Central memory CD4-positive, alpha-beta T cell (primary cell): ENCODE results near the gene URI1.

Experiments
- DNase-seq: peaks from one replicate; pipeline ENCODE4 v3.0.0; 2022

URI1 gene

DNA sequence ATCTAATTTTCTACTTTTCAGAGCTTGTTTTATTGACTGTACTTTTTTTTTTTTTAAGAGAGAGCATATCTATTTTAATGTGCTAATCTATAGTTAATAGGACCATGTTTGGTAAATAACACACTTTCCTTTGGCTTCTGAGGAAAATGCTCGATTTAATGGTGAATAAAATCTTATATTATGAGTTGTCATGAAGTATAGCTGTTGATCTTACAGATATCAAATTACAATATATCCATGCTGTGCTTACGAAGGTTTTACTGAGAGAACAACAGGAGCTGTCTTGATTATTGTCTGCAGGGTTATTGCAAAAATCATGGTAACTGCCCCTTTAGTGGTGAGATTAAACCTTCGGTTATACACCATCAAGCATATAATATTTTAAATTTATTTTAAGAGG is 29.6 kb downstream of the URI1 start:
- no peak for DNase-seq

DNA sequence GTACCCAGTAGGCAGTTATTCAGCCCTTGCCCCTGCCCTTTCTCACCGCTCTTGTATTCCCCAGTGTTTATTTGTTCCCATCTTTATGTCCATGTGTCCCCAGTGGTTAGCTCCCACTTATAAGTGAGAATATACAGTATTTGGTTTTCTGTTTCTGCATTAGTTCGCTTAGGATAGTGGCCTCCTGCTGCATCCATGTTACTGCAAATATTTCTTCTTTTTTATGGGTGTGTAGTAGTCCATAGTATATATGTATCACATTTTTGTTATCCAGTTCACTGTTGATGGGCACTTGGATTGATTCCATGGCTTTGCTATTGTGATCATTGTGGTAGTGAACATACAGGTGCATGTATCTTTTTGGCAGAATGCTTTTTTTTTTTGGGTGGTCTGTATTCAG is 32.7 kb downstream of the URI1 start:
- DNase-seq = no peak

DNA sequence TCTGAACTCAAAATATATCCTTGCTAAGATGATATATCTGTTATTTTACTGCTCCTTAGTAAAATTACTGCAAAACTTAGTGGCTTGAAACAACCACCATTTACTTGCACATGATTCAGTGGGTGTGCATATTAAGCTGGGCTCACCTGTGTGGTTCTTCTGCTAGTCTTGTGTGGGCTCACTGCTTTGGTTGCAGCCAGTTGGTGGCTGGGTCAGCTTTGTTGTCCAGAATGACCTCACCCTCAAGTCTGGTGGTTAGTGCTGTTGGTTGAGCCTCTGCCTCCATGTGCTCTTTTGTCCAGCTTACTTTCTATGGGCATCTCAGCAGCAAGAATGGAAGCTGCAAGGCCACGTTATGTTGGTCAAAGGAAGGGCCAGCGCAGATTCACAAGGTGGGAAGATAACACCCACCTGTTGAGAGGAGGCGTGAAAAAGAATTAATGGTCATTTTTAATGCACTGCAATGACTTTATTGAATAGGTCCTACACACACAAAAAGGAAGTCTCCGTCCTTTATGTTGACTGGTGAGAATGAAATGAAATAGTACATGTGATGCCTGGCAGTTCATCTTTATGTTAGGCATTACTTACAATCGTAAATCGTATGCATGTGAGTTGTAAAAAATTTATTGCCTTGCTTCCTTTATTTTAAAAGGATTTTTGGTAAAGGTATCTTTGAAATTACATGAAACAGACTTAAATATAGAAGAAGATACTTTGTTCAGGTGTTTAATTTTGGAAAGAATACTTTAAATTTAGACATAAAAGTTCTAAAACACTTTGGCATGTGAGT is 34.3 kb downstream of the URI1 start:
- DNase-seq = no peak

DNA sequence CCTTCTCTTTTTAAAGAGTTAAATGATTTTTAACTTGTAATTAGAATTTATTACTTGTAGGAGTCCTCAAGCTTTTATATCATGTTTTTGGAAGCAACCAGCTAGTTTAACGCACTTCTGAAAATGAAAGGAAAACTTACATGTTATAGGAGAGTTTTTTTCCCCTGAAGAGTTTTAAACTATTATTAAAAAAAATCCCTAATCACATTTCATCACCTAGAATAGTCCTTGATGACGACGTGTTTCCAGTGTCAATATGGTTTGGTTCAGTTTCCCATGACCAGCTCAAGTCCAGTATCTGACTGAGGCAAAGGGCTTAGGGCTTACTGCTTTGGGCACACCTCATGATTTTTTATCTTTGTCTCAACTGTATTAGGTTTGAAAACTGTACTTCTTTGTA is 36.0 kb downstream of the URI1 start:
- DNase-seq = no peak

DNA sequence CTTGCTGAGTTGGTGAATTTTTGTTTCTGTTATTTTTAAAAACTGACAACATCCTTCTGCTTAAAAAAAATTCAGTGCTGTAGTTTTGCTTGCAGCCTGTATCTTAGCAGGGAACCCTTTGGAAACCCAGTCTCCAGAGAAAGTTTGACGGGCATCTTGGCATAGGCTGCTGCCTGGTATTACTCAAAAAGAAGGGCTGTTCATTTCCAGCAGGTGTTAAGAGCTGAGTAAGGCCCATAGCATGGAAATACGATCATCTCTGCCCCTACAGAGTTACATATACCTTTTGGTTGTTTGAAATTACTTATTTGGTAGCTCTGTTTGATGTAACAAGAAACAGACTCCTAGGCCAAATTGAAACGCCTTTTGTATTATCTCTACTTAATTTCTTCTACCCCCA is 41.5 kb downstream of the URI1 start:
- DNase-seq = no peak

DNA sequence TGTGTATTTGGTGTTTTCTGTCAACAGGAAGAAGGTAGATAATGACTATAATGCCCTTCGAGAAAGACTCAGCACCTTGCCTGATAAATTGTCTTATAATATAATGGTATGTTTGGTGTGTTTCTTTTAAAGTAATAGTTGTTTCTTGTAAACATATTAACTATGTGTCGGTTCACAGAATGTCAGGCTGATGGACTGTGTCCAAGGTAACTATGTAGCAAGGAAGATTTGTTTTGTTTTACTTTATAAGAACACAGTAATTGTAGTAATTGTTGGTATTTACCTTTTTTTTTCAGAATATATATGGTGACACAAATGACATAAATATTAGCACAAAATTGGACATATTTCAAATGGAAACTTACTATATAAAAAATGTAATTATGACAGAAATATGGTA is 43.2 kb downstream of the URI1 start:
- DNase-seq = no peak

DNA sequence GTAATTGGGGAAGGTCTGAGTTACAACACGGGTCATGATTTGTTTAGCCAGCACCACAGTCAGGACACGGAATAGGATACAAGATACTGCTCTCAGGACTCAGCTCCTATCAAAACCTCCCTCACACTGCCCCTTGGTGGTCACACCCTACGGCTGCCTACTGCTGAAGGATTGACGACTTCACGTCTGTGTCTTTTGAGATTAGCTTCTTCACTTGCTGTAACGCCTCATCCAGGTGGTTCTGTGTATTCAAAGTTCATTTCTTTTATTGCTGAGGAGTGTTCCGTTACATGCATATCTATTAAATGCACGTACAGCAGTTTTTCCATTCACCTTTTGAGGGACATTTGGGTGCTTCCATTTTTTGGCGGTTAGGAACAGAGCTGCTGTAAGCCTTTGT is 46.3 kb downstream of the URI1 start:
- DNase-seq = no peak

DNA sequence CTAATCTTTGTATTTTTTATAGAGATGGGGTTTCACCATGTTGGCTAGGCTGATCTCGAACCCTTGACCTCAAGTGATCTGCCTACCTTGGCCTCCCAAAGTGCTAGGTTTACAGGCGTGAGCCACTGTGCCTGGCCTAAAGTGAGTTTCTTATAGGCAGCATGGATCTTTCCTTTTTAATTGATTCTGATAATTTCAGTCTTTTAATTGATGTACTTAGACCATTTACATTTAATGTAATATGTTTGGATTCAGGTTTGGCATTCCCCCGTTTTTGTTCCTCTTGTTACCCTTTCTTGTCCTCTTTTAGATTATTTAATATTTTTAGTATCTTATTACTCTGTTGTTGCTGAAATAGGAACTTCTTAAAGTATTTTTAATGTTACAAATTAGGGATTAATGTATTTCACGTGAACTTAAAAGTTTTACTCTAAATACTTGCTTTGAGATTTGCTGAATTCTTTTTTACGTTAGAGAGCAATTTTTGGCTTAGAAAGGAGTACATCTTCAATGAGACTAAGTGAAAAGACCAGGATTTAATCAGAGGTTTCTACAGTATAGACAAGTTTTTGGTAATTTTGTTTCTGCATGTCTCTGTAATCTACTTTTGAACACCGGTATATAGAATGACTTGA is 50.3 kb downstream of the URI1 start:
- DNase-seq = no peak

DNA sequence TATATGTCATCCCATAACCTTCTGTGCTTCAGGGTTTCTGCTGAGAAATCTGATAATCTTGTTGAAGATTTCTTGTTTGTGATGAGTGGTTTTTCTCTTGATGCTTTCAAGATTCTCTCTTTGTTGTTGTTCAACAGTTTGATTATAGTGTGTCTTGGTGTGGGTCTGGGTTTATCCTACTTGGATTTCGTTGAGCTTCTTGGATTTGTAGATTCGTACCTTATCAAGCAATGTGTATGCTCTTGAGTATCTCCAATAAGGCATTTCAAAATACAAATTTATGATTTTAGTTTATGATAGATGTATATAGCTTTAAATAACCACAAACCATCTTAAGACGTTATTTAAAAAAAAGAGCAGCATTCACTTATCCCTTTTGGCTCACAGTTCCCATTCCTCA is 57.5 kb downstream of the URI1 start:
- DNase-seq = no peak

DNA sequence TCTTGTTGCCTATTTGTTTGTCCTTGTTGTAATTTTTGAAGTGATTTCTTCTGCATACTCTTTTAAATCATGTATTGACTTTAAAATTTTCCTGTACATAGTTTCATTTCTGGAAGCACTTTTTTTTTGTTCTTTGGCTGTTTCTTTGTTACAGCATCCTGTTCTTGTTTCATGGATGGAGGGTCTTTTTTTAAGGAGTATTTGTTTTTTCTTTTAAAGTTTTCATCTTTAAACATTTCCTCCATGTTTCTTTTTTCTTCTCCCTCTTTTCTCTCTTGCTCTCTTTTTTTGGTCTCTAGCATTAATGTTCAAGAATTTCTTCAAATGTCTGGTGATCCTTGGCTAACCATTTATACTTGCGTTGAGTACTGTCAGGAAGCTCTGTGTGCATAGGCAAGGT is 58.8 kb downstream of the URI1 start:
- DNase-seq = no peak

DNA sequence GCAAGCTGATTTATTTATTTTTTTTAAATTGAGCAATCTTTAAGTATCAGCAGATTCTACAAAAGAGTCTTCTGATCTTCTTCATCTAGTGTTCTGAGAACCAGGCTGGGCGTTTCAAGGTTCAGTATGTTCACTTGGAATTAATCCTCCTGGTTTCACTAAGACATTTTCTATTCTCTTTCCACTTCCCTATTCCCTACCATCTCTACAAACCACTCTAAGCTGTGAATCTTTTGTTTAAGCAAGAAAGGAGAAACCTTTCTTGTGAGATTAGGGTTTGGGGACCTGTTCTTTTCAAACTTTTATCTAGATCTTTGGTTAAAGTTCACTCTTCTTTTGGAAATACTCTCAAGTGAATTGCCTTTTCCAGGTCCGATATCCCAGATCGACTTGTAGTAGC is 59.3 kb downstream of the URI1 start:
- DNase-seq = no peak

DNA sequence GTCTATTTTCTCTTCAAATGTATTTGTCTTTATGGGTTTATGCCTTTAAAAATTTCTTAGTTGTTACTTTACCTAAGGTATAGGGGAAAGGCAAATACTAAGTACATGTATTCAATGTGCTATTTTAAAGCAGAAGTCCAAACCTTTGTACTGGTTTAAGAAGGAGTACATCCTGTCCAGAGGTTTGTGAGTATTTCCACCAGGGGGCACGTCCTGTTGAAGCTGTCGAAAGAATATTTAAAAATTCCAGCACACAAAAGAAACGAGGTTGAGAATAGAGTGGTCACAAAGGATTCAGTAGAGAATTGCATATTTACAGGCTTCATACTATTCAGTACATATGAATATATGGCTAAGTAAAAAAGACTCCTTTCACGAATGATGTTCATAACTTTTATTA is 59.8 kb downstream of the URI1 start:
- no peak for DNase-seq

DNA sequence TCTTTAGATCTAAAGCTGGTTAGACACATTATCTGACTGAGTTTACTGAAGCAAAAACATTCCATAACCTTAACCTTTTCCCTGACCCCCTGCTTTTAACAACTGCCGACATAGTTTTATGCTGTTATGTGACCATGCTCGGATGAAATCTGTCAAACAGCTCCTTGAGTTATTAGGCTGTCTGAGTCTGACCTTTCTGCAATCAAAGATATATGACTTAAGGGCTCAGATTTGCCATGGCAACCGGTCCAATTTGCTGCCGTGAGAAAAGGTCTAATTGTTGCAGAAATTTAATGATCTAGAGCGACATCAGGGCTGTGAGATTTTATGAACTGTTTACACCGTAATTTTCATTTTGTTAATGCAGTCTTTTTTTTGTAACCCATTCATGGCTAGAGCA is 61.8 kb downstream of the URI1 start:
- no peak for DNase-seq

DNA sequence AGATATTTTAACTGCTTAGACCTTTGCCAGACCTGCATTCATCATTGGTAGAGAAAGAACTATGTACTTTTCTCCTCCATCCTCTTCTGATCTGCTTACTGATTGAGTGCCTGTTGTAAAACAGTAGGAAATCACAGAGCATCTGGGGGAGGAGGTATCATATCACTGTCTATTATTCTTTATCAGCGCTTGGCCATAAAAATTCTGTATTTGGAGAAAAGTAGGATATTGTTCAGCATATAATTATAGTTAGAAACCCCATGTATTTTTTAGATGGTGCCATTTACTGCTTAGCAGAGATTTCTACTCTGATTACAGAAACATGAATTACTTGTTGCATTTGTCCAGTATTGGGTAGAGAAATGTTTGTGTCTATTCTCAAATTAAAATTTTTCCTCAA is 62.4 kb downstream of the URI1 start:
- no peak for DNase-seq

DNA sequence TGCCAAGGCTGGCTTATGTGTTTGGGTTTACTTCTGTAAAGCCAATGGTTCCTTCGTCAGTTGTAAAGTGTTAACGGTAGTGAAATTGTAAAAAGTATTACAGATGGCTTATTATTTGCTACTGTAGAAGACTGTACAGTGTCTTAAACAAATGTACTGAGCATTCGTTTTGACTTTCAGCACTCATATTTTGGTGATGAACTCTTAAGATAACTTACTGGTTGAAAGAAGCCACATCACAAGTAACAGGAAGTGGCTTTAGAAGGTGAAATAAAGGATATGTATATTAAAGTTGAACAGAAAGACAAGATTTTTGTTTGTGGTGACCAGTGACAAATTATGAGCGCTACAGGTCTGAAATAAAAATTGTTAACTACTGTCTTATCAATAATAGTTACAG is 64.2 kb downstream of the URI1 start:
- no peak for DNase-seq

DNA sequence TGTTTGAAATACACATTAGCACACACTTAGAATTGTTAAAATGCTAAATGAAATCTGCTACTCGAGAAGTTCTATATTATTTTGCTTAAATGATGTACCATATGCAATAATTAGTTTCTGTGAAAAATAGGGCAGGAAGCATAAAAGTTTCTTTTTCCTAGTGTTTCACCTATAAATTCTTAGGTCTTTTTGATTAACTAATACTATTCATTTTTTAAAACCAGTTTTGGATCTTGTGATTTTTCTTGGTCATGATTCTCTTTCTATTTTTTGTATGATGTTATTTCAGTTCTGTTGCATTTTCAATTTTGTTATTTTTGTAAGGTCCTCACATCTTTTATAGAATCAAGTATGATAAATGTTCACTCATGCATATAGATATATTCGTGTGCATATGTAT is 66.1 kb downstream of the URI1 start:
- DNase-seq = no peak

DNA sequence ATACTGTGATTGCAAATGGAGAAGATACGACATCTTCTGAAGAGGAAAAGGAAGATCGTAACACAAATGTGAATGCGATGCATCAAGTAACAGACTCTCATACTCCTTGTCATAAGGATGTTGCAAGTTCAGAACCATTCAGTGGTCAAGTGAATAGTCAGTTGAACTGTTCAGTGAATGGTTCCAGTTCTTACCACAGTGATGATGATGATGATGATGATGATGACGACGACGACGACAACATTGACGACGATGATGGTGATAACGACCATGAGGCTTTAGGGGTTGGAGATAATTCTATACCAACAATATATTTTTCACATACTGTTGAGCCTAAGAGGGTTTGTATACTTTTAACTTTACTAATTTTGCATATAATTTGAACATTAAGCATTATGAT is 67.0 kb downstream of the URI1 start:
- DNase-seq = no peak

DNA sequence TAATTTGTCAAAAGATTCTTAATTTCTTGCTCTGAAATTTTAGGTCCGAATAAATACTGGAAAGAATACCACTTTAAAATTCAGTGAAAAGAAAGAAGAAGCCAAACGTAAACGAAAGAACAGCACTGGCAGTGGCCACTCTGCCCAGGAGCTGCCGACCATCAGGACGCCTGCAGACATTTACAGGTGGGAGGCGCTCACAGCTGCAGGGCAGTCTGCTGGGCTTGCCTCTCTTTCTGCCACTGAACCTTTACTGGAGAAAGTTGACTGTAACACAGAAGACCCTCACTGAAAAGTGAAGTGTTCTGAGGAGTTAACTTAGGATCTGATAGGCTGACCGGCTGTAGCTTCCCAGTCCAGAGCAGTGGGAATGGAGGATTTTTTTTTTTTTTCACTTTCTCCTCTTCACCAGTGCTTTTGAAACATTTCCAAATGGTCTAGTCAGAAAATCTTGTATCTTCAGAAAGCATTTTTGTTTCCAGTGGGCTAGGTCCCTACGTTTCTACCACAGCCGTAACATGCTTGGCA is 69.1 kb downstream of the URI1 start:
- DNase-seq = no peak

DNA sequence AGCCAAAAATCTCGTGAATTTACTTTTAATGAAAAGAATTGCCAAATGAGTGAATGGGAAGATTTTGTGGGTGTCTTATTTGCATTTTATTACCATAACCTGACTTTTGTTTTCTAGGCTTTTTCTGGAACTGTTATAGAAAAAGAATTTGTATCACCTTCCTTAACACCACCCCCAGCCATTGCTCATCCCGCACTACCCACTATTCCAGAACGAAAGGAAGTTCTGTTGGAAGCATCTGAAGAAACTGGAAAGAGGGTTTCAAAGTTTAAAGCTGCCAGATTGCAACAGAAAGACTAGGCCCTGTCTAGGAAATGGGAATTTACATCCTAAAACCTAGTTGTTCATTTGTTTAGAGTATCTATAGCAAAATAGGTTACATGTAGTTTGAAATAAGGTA is 72.7 kb downstream of the URI1 start:
- no peak for DNase-seq

DNA sequence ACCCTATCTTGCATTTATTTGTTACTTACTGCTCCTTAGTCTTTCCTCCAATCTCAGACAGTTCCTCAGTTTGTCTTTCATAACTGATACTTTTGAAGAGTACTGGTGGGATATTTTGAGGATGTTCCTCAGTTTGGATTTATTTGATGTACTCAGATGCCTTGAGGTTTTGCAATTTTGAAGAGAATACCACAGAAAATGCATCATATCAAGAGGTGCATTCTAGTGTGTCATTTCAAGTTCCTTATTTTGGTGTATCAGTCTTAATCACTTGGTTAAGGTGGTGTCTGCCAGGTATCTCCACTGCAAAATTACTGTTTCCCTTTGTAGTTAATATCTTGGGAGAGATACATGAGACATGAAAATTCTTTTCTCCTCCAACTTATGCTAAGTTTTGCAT is 75.1 kb downstream of the URI1 start:
- no peak for DNase-seq

DNA sequence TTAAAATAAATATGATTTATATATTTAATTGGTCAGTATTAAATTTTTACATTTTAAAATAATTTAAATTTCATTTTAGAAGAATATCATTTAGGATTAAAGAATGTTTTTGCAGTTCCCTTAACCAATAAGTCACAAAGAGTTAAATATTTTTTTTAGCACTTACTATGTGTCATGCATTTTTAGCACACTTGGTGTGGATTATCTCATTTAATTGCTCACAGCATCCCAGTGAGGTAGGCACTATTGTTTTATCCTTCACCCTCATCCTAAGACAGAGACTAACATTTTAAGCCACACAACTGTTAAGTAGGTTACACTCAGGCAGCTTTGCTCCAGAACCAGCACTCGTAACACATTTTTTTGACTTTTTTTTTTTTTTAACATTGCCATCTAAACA is 78.2 kb downstream of the URI1 start:
- no peak for DNase-seq

DNA sequence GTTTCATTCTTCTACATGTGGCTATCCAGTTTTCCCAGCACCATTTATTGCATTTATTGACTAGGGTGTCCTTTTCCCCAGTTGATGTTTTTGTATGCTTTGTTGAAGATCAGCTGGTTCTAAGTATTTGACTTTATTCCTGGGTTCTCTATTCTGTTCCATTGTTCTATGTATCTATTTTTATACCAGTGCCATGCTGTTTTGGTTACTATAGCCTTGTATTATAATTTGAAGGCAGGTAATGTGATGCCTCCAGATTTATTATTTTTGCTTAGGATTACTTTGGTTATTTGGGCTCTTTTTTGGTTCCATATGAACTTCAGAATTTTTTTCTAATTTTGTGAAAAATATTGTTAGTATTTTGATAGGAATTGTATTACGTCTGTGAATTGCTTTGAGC is 80.6 kb downstream of the URI1 start:
- DNase-seq = no peak

DNA sequence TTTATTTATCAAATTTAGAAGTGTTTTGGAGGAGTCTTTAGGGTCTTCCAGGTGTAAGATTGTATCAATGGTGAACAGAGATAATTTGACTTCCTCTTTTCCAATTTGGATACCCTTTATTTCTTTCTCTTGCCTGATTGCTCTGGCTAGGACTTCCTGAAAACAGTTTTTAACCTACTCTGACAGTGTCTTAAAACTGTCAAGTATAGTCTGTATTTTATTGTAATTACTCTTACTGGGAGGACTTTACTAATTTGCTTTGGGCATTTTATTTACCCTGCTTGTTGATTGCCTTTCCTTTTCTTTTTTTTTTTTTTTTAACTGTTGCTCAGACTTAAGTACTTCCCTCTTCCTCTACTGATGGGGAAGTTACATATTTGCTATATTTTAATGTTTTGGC is 81.3 kb downstream of the URI1 start:
- no peak for DNase-seq

DNA sequence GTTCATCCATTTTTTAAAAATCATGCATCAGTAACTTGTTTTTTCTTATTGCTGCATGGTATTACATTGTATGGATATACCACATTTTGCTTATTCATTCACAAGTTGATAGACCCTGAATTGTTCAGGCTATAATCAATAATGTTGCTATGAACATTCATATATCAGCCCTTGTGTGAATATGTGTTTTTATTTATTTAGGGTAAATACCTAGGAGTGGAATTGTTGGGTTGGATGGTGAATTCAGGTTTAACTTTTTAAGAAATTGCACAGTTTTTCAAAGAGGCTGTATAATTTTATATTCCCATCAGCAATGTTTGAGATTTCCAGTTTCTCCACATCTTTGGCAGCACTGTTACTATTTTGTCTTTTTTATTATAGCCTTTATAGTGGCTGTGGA is 82.1 kb downstream of the URI1 start:
- DNase-seq = no peak

DNA sequence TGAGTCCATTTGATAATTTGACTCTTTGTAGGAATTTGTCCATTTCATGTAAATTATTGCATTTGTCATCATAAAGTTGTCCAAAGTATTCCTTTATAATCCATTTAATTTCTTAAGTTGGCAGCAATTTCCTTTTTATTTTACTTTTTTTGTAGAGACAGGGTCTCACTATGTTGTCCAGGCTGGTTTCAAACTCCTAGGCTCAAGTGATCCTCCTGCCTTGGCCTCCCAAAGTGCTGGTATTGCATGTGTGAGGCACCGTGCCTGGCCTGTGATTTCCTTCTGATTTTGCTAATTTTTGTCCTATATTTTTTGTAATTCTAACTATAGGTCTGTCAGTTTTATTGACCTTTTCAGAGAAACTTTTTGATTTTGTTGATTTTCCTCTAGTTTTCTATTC is 84.9 kb downstream of the URI1 start:
- DNase-seq = no peak
